ENCODE data around the gene POT1. TPM values are rescaled to one million over a fixed set of nuclear protein-coding genes. Genes with fewer than 3 reads are reported as not detected.

The POT1 gene
- total and polyA plus RNA-seq, 2 of the 8 experiments (the other 6 are each of a cell fraction or from before 2014, with no cell fraction given), result 13.1 to 22.8 TPM

DNA sequence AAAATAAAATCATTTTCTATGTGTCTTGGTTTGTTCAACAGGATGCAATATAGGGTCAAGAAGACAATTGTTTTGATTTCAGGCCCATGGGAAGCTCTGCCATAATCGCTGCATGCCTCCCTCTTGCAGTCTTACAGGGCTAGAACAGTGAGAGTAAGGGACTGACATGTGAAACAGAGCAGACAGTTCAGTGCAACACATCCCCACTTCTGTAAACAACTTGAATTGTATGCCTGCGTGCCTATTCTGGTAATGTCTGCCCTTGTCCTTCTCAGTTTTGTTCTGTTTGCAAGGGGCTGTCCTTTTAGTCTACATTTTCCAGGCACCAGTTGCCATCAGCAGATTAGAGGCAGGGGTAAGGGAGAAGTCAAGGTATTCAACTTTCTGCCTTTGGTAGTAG, 129.2 kb downstream of the POT1 start:
- Histone ChIP-seq H4K91ac (replicated peaks; ENCODE audit: insufficient read length, low read length) (no peak overlapping the region), H3K56ac (replicated peaks; ENCODE audit: insufficient read length, low read depth, low read length) (no peak overlapping the region), H3K27me3 (replicated peaks in 1 of 4; ENCODE audit: control insufficient read depth in 3 of 4, extremely low read depth in 1 of 4, insufficient read depth in 3 of 4, low read length in 3 of 4) (no peaks in the 10 kb centered on the region), H3K79me1 (ENCODE audit: low read depth, low read length) (no peaks in the 10 kb centered on the region), H4K5ac (ENCODE audit: insufficient read length, low read depth, low read length) (no peak overlapping the region), H3K79me2 (ENCODE audit: control insufficient read depth in 1 of 2, insufficient read depth in 2 of 2, low read length in 2 of 2) (no peaks in the 10 kb centered on the region), H3K9me3 (ENCODE audit: insufficient read depth in 2 of 2, low read depth in 1 of 2, low read length in 1 of 2) (no peaks in the 10 kb centered on the region), H3K4me3 (ENCODE audit: extremely low read depth in 1 of 4, insufficient read depth in 2 of 4, low read depth in 3 of 4, low read length in 4 of 4) (no peak overlapping the region), H3K27ac (ENCODE audit: low read depth, low read length) (no peak overlapping the region), H3K18ac (ENCODE audit: extremely low read depth, low read length) (no peak overlapping the region; the same call in 1 of the 2 replicates), H3K4me2 (ENCODE audit: insufficient read depth in 1 of 2, low read depth in 2 of 2, low read length in 2 of 2) (no peak overlapping the region), H2BK15ac (ENCODE audit: low read length) (no peak overlapping the region), H3K9ac (replicated peaks in 1 of 4; ENCODE audit: extremely low read depth in 1 of 4, low read depth in 3 of 4, low read length in 3 of 4) (no peak overlapping the region), H3K23ac (ENCODE audit: insufficient read length) (no peak overlapping the region), H3K4me1 (replicated peaks in 1 of 4; ENCODE audit: control insufficient read depth in 3 of 4, insufficient read depth in 4 of 4, low read length in 3 of 4) (peaks cover 0 to 2% (median 0%) of the 10 kb centered on the region in 4 experiments; a peak in 1 of 7 replicates), H2BK20ac (ENCODE audit: low read length) (no peak overlapping the region), H2BK5ac (ENCODE audit: low read depth, low read length) (no peak overlapping the region), H3K14ac (ENCODE audit: insufficient read length) (no peak overlapping the region), H2BK12ac (ENCODE audit: low read depth, low read length) (no peak overlapping the region), H2BK120ac (replicated peaks; ENCODE audit: low read depth, low read length) (no peak overlapping the region), H4K20me1 (replicated peaks in 1 of 2; ENCODE audit: control insufficient read depth in 1 of 2, insufficient read depth in 2 of 2, low read length in 2 of 2) (no peaks in the 10 kb centered on the region), H3K36me3 (ENCODE audit: control insufficient read depth in 2 of 4, insufficient read depth in 4 of 4, low read length in 3 of 4) (no peaks in the 10 kb centered on the region), H3K4ac (replicated peaks; ENCODE audit: insufficient read length, low read depth, low read length) (no peak overlapping the region), H2AK5ac (ENCODE audit: low read depth, low read length) (no peak overlapping the region), H3K23me2 (ENCODE audit: low read depth, low read length) (no peaks in the 10 kb centered on the region), H2AFZ (ENCODE audit: low read length) (peak overlapping the region; percentile 41; the same call in 1 of the 2 replicates), H4K8ac (ENCODE audit: extremely low read depth, insufficient read depth, low read length) (no peak overlapping the region)
- TF ChIP-seq, protein P1, sequence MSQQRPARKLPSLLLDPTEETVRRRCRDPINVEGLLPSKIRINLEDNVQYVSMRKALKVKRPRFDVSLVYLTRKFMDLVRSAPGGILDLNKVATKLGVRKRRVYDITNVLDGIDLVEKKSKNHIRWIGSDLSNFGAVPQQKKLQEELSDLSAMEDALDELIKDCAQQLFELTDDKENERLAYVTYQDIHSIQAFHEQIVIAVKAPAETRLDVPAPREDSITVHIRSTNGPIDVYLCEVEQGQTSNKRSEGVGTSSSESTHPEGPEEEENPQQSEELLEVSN (IDR thresholded peaks at IDR 0.05), result no peak
- TF ChIP-seq GTF2F1 (IDR thresholded peaks at IDR 0.05; ENCODE audit: borderline replicate concordance, low read depth, low read length), result no peak
- TF ChIP-seq, protein P2, sequence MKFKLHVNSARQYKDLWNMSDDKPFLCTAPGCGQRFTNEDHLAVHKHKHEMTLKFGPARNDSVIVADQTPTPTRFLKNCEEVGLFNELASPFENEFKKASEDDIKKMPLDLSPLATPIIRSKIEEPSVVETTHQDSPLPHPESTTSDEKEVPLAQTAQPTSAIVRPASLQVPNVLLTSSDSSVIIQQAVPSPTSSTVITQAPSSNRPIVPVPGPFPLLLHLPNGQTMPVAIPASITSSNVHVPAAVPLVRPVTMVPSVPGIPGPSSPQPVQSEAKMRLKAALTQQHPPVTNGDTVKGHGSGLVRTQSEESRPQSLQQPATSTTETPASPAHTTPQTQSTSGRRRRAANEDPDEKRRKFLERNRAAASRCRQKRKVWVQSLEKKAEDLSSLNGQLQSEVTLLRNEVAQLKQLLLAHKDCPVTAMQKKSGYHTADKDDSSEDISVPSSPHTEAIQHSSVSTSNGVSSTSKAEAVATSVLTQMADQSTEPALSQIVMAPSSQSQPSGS (IDR thresholded peaks at IDR 0.05; ENCODE audit: low read length), result no peak
- no peak for TF ChIP-seq YY1 (IDR thresholded peaks at IDR 0.05; ENCODE audit: low read depth, low read length)
- TF ChIP-seq NRF1 (IDR thresholded peaks at IDR 0.05; ENCODE audit: low read depth, low read length), result no peak
- no peak for TF ChIP-seq RBBP5 (IDR thresholded peaks at IDR 0.05; ENCODE audit: borderline replicate concordance, low read depth, low read length)
- no peak for TF ChIP-seq SIRT6 (IDR thresholded peaks at IDR 0.05; ENCODE audit: low read length)
- TF ChIP-seq CBX5 (IDR thresholded peaks at IDR 0.05; ENCODE audit: low read depth, low read length), result no peak
- no peak for TF ChIP-seq JUN (IDR thresholded peaks at IDR 0.05; ENCODE audit: low read depth, low read length)
- TF ChIP-seq CHD2 (IDR thresholded peaks at IDR 0.05; ENCODE audit: low read length), result no peak
- no peak for TF ChIP-seq RXRA (IDR thresholded peaks at IDR 0.05; ENCODE audit: insufficient read depth, low read depth, low read length)
- ChIA-PET CTCF (ENCODE audit: partially characterized antibody) (interaction anchor here (0.9 kb wide), 1 partner anchor 646 kb away, joined by 3 read pairs; no protein-coding TSS in a partner anchor), POLR2A (ENCODE audit: partially characterized antibody) (no interaction called here)
- FAIRE-seq (no peak), DNase-seq (ENCODE audit: low read depth in 1 of 2, low spot score in 2 of 2) (no peak)
- WGBS, 2 experiments (ENCODE audit: extremely low coverage in 1 of 2, insufficient coverage in 1 of 2, insufficient read length in 1 of 2, insufficient replicate concordance in 2 of 2, low coverage in 1 of 2, low lambda C conversion rate in 2 of 2, missing lambda C conversion rate in 1 of 2), result 85% methylated on average over 2 of the region's 2 CpGs; no CpG with 5 or more reads in 1 of the 2 experiments
